GM18519 (cell line): ENCODE measurements around the gene SKIDA1.

Experiments
- ATAC-seq: cut with Tn5 transposase; IDR thresholded peaks from one replicate; pipeline ENCODE4 v1.9.1; 2021; ENCODE audit warnings: mild to moderate bottlenecking, moderate library complexity; ENCODE audit not compliant: unreplicated experiment, low FRiP score

SKIDA1 gene

GRCh38 chr10:21529032-21529910, 3.8 kb upstream of the SKIDA1 start:
- ATAC-seq: no peak

- no peak for ATAC-seq
These were observed 3.0 kb upstream of the SKIDA1 start for GRCh38 chr10:21528236-21529031.

- no peak for ATAC-seq
These were observed 2.2 kb upstream of the SKIDA1 start for GRCh38 chr10:21527598-21528235.

- ATAC-seq: no peak
These were observed 1.5 kb upstream of the SKIDA1 start for GRCh38 chr10:21526860-21527597.

- ATAC-seq: no peak
These were observed 842 bp upstream of the SKIDA1 start for GRCh38 chr10:21526188-21526859.

- ATAC-seq: no peak
These were observed 736 bp downstream of the SKIDA1 start for GRCh38 chr10:21524526-21525366.

- ATAC-seq: no peak
These were observed 1.4 kb downstream of the SKIDA1 start for GRCh38 chr10:21524131-21524525.

GRCh38 chr10:21523557-21524008, 1.9 kb downstream of the SKIDA1 start:
- ATAC-seq: no peak

GRCh38 chr10:21522631-21523406, 2.7 kb downstream of the SKIDA1 start:
- no peak for ATAC-seq

- ATAC-seq: no peak
These were observed 3.5 kb downstream of the SKIDA1 start for GRCh38 chr10:21521751-21522533.

GRCh38 chr10:21520949-21521348, 4.5 kb downstream of the SKIDA1 start:
- ATAC-seq: no peak

- ATAC-seq: no peak
These were observed 5.0 kb downstream of the SKIDA1 start for GRCh38 chr10:21520509-21520908.

GRCh38 chr10:21519941-21520436, 5.5 kb downstream of the SKIDA1 start:
- ATAC-seq: peak; percentile 33

- no peak for ATAC-seq
These were observed 6.0 kb downstream of the SKIDA1 start for GRCh38 chr10:21519397-21519933.

- no peak for ATAC-seq
These were observed 6.7 kb downstream of the SKIDA1 start for GRCh38 chr10:21518641-21519396.

GRCh38 chr10:21518149-21518640, 7.3 kb downstream of the SKIDA1 start:
- ATAC-seq: no peak
